Measurements from ENCODE around the gene PDCD7.

DNA sequence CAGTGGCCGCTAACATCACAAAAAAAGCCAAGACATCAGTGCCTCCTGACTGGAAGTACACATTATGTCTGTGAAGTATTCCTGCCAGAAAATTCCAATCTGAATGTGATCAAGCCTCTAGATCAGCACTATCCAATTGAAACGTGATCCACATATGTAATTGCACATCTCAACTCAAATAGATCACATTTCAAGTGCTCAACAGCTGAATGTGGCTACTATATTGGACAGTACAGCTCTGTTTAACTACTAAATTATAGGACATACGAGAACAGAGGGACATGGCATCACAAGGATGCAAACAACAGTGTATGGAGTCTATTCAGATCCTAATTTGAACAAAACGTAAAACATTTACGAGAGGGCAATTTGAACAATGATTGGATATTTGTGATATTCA, 18.1 kb downstream of the PDCD7 start:
- TF ChIP-seq, protein P1, sequence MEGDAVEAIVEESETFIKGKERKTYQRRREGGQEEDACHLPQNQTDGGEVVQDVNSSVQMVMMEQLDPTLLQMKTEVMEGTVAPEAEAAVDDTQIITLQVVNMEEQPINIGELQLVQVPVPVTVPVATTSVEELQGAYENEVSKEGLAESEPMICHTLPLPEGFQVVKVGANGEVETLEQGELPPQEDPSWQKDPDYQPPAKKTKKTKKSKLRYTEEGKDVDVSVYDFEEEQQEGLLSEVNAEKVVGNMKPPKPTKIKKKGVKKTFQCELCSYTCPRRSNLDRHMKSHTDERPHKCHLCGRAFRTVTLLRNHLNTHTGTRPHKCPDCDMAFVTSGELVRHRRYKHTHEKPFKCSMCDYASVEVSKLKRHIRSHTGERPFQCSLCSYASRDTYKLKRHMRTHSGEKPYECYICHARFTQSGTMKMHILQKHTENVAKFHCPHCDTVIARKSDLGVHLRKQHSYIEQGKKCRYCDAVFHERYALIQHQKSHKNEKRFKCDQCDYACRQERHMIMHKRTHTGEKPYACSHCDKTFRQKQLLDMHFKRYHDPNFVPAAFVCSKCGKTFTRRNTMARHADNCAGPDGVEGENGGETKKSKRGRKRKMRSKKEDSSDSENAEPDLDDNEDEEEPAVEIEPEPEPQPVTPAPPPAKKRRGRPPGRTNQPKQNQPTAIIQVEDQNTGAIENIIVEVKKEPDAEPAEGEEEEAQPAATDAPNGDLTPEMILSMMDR (IDR thresholded peaks at IDR 0.05) = no peak
- no peak for TF ChIP-seq POLR2A (IDR thresholded peaks at IDR 0.05)

Data from testis (tissue), 2 donors.